HG02852 (cell line): ENCODE measurements around the gene GOLGA1.
"Not testable (repeated sequence)": the region's sequence is repeated elsewhere in the genome, so short reads cannot be mapped to it uniquely, and the experiment has no call there.

Experiments
- ATAC-seq: cut with Tn5 transposase; IDR thresholded peaks from one replicate; pipeline ENCODE4 v1.9.1; 2021; ENCODE audit warnings: mild to moderate bottlenecking, moderate library complexity; ENCODE audit not compliant: unreplicated experiment

Gene GOLGA1

GRCh38 chr9:124940521-124940893 is 376 bp downstream of the GOLGA1 start:
- peak; percentile 45 for ATAC-seq

GRCh38 chr9:124939944-124940343 is 939 bp downstream of the GOLGA1 start:
- no peak for ATAC-seq

- ATAC-seq, result no peak
Observed at GRCh38 chr9:124934290-124934689, 6.6 kb downstream of the GOLGA1 start.

GRCh38 chr9:124932333-124932732 is 8.6 kb downstream of the GOLGA1 start:
- no peak for ATAC-seq

GRCh38 chr9:124929464-124929863 is 11.4 kb downstream of the GOLGA1 start:
- ATAC-seq, result no peak

- no peak for ATAC-seq
Observed at GRCh38 chr9:124928116-124928515, 12.8 kb downstream of the GOLGA1 start.

- ATAC-seq, result not testable (repeated sequence)
Observed at GRCh38 chr9:124920394-124920793, 20.5 kb downstream of the GOLGA1 start.

- ATAC-seq, result no peak
Observed at GRCh38 chr9:124914753-124915405, 26.0 kb downstream of the GOLGA1 start.

- ATAC-seq, result no peak
Observed at GRCh38 chr9:124913378-124913777, 27.5 kb downstream of the GOLGA1 start.

- no peak for ATAC-seq
Observed at GRCh38 chr9:124911766-124912165, 29.1 kb downstream of the GOLGA1 start.

- ATAC-seq, result no peak
Observed at GRCh38 chr9:124908098-124908497, 32.8 kb downstream of the GOLGA1 start.

GRCh38 chr9:124906966-124907365 is 33.9 kb downstream of the GOLGA1 start:
- no peak for ATAC-seq

GRCh38 chr9:124899845-124900244 is 41.0 kb downstream of the GOLGA1 start:
- ATAC-seq, result no peak

- ATAC-seq, result no peak
Observed at GRCh38 chr9:124897570-124898460, 43.1 kb downstream of the GOLGA1 start.

GRCh38 chr9:124894741-124895170 is 46.1 kb downstream of the GOLGA1 start:
- ATAC-seq, result no peak

- ATAC-seq, result no peak
Observed at GRCh38 chr9:124894035-124894740, 46.7 kb downstream of the GOLGA1 start.

- no peak for ATAC-seq
Observed at GRCh38 chr9:124890179-124890578, 50.7 kb downstream of the GOLGA1 start.

GRCh38 chr9:124889006-124889405 is 51.9 kb downstream of the GOLGA1 start:
- ATAC-seq, result no peak

- ATAC-seq, result no peak
Observed at GRCh38 chr9:124887832-124888231, 53.1 kb downstream of the GOLGA1 start.

- no peak for ATAC-seq
Observed at GRCh38 chr9:124886866-124887492, 53.9 kb downstream of the GOLGA1 start.

- ATAC-seq, result no peak
Observed at GRCh38 chr9:124886461-124886860, 54.4 kb downstream of the GOLGA1 start.
